ENCODE data around the gene TTC17. TPM values are rescaled to one million over a fixed set of nuclear protein-coding genes. Genes with fewer than 3 reads are reported as not detected.

Gene TTC17
- total and polyA plus RNA-seq, 9 of the 15 experiments (the other 6 are each of a cell fraction or from before 2014, with no cell fraction given) = 19.7 to 99.1 (median 53.3) TPM

DNA sequence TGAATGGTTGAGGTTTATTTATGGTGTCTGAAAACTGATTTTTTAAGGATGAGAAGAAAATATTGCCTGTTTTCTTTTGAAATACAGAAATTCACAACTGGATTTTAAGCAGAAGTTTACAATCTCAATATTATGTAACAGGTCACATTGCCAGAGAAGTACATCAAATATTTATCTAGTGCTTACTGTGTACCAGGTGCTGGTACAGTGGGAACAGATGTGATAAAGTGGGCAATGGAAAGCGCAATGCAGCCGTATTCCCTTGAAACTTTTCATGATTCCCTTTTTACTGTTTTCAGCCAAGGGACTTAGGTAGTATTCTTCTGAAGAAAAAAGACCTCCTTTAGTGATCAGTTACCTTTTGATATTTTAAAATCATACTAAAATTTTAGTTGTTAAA lies 49.6 kb downstream of the TTC17 start:
- no peak for TF ChIP-seq GATAD2B (IDR thresholded peaks at IDR 0.05; ENCODE audit: borderline replicate concordance)
- no peak for TF ChIP-seq NFXL1 (CRISPR knock-in tag; IDR thresholded peaks at IDR 0.05)
- no peak for TF ChIP-seq ZNF274 (IDR thresholded peaks at IDR 0.05; ENCODE audit: borderline replicate concordance, low read depth, low read length)
- DNase-seq (ENCODE audit: extremely low read depth in 1 of 4, low spot score in 3 of 4) (no peak), ATAC-seq (no peak), FAIRE-seq (no peak)
- H3K4me3 ChIP-seq = no peak overlapping the region
- H4K20me1 ChIP-seq (replicated peaks; ENCODE audit: control insufficient read depth, insufficient read depth, low read length) = no peaks in the 10 kb centered on the region
- H3K27me3 ChIP-seq (ENCODE audit: control insufficient read depth in 2 of 2, insufficient read depth in 2 of 2, low read length in 2 of 2) = no peaks in the 10 kb centered on the region
- H3K9me1 ChIP-seq (ENCODE audit: control insufficient read depth, insufficient read depth, low read length) = no peaks in the 10 kb centered on the region
- H3K79me2 ChIP-seq (ENCODE audit: control insufficient read depth, insufficient read depth, low read length) = no peaks in the 10 kb centered on the region
- no TSS peak for BruUV-seq (replicated peaks)
- no peak overlapping the region for H3K27ac ChIP-seq (ENCODE audit: extremely low read depth, low read depth, low read length)
- no peak overlapping the region for H3K4me2 ChIP-seq (ENCODE audit: insufficient read depth, low read length)
- H3K36me3 ChIP-seq (ENCODE audit: control insufficient read depth, insufficient read depth, low read length) = peaks cover 87% of the 10 kb centered on the region
- no peak overlapping the region for H3K9ac ChIP-seq (ENCODE audit: insufficient read depth in 1 of 2, low read depth in 2 of 2, low read length in 2 of 2)
- no peak overlapping the region for H2AFZ ChIP-seq (ENCODE audit: low read depth, low read length)
- in situ Hi-C loops (cut with MboI) (no loop called here), intact Hi-C loops (cut with micrococcal nuclease) (no loop called here)
- no peaks in the 10 kb centered on the region for H3K4me1 ChIP-seq (replicated peaks in 1 of 2; ENCODE audit: control insufficient read depth in 2 of 2, insufficient read depth in 2 of 2, low read length in 2 of 2)
- WGBS (ENCODE audit: insufficient coverage, low coverage, missing lambda C conversion rate) = 100% methylated on average over 2 of the region's 2 CpGs
- H3K9me3 ChIP-seq (replicated peaks; ENCODE audit: control insufficient read depth, insufficient read depth, low read depth, low read length) = no peaks in the 10 kb centered on the region
- POLR2A ChIA-PET = no interaction called here
- CTCF ChIA-PET (ENCODE audit: low intra/inter-chr PET ratio) = no interaction called here

DNA sequence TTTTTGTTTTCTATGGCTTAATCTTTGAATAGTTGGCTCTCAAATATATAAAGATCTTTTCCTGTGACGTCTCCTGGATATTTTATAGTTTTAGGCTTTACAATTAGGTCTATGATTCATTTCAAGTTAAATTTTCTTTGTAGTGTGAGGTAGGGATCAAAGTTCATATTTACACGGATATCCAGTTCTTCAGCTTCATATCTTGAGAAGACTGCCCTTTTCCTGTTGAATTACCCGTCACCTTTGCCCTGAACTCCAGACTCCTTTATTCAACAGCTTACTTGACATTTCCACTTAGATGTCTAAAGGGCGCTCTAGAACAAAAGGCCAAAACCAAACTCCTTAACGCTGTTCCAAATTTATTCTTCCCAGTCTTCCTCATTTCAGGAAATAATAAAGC lies 51.7 kb downstream of the TTC17 start:
- Histone ChIP-seq H3K4me1 (replicated peaks in 1 of 2; ENCODE audit: control insufficient read depth in 2 of 2, insufficient read depth in 2 of 2, low read length in 2 of 2) (no peaks in the 10 kb centered on the region), H3K27ac (ENCODE audit: extremely low read depth, low read depth, low read length) (no peak overlapping the region), H3K4me2 (ENCODE audit: insufficient read depth, low read length) (no peak overlapping the region), H3K9me3 (replicated peaks; ENCODE audit: control insufficient read depth, insufficient read depth, low read depth, low read length) (no peaks in the 10 kb centered on the region), H2AFZ (ENCODE audit: low read depth, low read length) (no peak overlapping the region), H3K36me3 (ENCODE audit: control insufficient read depth, insufficient read depth, low read length) (peaks cover 86% of the 10 kb centered on the region), H4K20me1 (replicated peaks; ENCODE audit: control insufficient read depth, insufficient read depth, low read length) (no peaks in the 10 kb centered on the region), H3K79me2 (ENCODE audit: control insufficient read depth, insufficient read depth, low read length) (no peaks in the 10 kb centered on the region), H3K9me1 (ENCODE audit: control insufficient read depth, insufficient read depth, low read length) (no peaks in the 10 kb centered on the region), H3K9ac (ENCODE audit: insufficient read depth in 1 of 2, low read depth in 2 of 2, low read length in 2 of 2) (no peak overlapping the region), H3K27me3 (ENCODE audit: control insufficient read depth in 2 of 2, insufficient read depth in 2 of 2, low read length in 2 of 2) (no peaks in the 10 kb centered on the region), H3K4me3 (no peak overlapping the region)
- intact Hi-C loops (cut with micrococcal nuclease) = loop anchor here (10.0 kb wide), 1 partner anchor 356 kb away; no protein-coding TSS in a partner anchor
- no peak for FAIRE-seq
- BruUV-seq (replicated peaks) = no TSS peak
- TF ChIP-seq ZNF3 (CRISPR knock-in tag; IDR thresholded peaks at IDR 0.05) (no peak), NFIX (CRISPR knock-in tag; IDR thresholded peaks at IDR 0.05; ENCODE audit: low read depth) (no peak), ZKSCAN3 (CRISPR knock-in tag; IDR thresholded peaks at IDR 0.05) (no peak), MYC (IDR thresholded peaks at IDR 0.05; ENCODE audit: low read depth, low read length) (no peak), MYC (CRISPR knock-in tag; IDR thresholded peaks at IDR 0.05; ENCODE audit: borderline replicate concordance, low read depth) (no peak), LCOR (CRISPR knock-in tag; IDR thresholded peaks at IDR 0.05) (no peak), ZBTB17 (CRISPR knock-in tag; IDR thresholded peaks at IDR 0.05) (no peak), CREB1 (IDR thresholded peaks at IDR 0.05) (no peak), CREB1 (CRISPR knock-in tag; IDR thresholded peaks at IDR 0.05) (no peak)
- no peak for DNase-seq (ENCODE audit: extremely low read depth in 1 of 4, low spot score in 3 of 4)
- CTCF ChIA-PET (ENCODE audit: low intra/inter-chr PET ratio) = no interaction called here
- in situ Hi-C loops (cut with MboI) = no loop called here
- POLR2A ChIA-PET = no interaction called here
- WGBS (ENCODE audit: insufficient coverage, low coverage, missing lambda C conversion rate) = 90% methylated on average over 5 of the region's 5 CpGs
- no peak for ATAC-seq

Data from K562 (cell line).